ENCODE results near the gene MACIR.

Gene MACIR

DNA sequence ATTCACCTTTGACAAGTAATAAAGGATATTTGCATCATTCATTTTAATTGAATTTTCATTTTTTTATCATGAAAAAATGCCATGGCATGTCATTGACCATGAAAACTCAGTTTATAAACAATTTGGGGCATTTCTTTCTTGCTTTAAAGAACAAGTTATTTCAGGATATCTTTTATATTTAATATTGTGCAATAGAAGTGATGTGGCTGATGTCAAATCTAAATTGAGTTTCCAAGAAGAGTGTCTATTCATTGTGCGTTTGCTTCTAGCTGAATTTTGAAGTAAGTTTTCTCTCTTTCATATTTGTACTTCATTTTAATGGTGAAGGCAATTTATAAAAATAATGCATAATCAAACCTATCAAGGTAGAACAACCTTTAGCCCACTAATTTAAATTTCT, 30.5 kb downstream of the MACIR start:
- in situ Hi-C loops (cut with MboI; ENCODE audit: low sequenced_read_pairs) = no loop called here

DNA sequence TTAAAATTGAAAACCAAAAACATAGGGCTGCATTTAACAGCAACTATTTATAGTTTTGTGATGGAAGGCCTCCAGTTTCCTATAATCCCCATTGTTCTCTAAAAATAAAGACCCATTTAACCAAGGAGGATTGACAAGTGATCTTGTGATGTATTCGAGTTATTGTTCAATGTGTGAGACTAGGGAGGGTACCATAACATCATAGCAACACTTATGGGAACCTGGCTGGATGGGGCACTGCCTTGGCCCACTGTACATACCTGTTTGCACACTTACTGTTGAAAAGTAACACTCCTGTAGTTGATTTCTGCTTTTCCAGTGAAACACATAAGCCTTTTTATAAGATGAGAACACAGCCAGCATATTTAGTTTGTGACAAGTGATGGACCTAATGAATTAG, 32.3 kb downstream of the MACIR start:
- in situ Hi-C loops (cut with MboI; ENCODE audit: low sequenced_read_pairs) = no loop called here

DNA sequence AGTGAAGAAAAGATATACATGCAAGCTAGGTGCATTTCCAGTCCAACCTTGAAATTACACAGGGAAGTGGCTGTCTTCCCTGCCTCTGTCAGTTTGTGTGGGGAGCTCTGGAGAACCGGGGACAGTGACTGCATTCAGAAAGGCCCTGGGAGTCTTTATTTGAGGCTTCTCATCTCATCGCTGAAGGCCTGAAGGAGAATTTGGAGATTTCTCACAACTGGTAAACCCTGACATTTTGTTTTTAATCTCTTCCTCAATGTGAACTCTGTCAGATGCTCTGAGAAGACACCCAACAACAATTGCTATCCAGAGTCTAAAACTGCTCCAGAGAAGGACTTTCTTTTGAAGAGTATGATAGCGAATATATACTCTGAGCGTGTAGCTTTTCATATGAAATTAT, 33.0 kb downstream of the MACIR start:
- in situ Hi-C loops (cut with MboI; ENCODE audit: low sequenced_read_pairs) = no loop called here

DNA sequence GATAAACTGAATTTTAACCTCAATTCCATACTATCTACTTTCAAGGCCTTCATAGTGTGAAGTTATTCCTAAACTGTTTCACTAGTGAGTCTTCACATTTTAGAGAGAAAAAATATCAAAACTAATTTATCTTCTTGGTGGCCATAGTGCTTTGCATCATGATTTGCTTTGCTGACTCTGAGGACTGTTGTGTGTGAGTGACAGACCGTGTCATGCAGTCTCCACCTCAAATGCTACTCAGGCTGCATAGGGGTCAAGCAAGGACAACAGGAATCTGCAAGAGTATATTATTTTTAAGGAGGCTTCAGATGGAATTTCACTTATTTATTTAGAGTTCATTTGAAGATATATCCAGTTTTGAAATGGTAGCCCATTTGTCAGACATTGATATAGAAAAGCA, 34.5 kb downstream of the MACIR start:
- in situ Hi-C loops (cut with MboI; ENCODE audit: low sequenced_read_pairs) = no loop called here

DNA sequence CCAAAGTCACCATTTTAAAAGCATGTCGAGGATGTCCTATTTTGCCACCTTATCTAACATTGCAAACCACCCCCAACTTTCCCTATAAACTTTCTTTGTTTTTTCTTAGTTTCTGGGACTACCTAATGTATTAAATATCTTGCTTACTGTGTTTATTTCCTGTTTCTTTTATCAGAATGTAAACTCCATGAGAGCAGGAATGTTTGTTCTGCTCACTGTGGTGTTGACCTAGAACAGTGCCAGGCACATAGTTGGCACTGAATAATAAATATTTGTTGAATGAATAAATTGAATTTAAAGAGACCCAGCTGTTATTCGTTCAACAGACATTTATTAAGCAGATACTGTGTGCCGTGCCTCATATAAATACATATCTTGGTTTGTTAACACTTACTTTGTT, 35.2 kb downstream of the MACIR start:
- in situ Hi-C loops (cut with MboI; ENCODE audit: low sequenced_read_pairs) = no loop called here

DNA sequence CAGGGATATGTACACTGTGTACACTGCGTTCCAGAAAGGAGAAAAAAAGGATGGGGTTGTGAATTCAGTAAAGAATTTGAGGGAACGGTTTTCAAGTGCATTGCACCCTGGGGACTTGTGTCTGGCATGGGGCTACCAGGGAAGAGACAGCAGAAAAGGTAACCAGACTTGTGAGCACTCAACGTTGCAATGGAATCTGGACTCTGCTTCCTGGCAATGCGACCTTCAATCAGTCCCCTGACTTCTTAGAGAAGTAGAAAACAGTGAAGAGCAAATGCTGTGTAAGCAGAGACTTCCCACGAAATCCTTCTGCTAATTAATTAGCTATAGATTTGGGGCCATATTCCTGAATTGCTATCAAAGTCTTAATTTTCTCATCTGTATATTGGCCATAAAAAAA, 36.3 kb downstream of the MACIR start:
- in situ Hi-C loops (cut with MboI; ENCODE audit: low sequenced_read_pairs) = no loop called here

DNA sequence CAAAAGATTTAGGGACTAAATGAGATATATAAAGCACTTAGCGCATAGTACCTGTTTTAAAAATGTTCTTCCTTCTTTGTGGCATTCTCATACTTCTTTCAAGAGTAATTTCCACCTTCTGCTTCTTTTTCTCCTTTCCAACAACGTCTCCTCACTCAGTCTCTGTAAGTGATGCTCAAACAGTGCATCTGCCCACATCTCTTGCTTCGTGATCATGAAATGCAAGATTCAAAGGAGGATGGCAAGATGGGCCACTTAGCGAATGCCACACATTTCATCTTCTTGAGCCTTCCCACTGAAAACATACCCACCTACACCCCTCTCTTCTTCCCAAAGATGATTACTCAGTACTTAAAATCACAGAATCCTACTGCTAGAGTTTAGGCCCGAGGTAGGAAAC, 36.9 kb downstream of the MACIR start:
- in situ Hi-C loops (cut with MboI; ENCODE audit: low sequenced_read_pairs) = no loop called here

DNA sequence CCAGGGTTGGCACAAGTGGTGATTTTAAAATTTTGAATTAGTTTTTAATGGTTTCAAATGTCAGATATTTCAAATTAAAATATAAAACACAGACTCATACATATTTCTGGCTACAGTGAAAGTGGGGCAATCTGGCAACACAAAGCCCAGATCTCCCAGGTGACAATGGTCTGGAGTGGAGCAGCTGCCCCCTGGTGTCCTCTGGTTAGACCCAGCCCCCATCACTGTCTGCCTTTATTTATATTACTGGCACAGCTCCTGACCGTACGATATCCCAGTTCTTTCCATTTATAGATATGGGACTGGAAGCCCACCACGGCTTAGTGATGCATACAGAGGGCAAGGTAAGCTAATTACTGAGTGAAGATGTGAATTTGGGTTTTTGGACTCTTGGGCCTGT, 37.3 kb downstream of the MACIR start:
- in situ Hi-C loops (cut with MboI; ENCODE audit: low sequenced_read_pairs) = no loop called here

DNA sequence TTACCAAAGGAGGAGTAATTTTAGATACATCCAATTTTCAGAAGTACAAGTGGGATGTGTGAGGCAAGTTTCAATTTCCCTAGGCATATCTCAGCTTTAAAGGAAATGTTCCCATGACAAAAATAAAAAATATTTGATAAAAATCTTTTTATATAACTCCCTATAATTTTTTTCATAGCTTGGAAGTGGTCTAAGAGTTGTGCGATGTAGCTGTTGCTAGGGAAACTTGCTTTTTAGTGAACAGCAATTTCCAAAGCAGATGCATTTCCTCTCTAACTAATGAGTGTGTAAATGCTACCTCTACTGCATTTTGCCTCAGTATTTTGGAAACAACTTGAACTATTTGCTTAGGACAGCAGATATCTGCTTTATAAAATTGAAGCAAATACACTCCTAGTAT, 39.6 kb downstream of the MACIR start:
- in situ Hi-C loops (cut with MboI; ENCODE audit: low sequenced_read_pairs) = no loop called here

DNA sequence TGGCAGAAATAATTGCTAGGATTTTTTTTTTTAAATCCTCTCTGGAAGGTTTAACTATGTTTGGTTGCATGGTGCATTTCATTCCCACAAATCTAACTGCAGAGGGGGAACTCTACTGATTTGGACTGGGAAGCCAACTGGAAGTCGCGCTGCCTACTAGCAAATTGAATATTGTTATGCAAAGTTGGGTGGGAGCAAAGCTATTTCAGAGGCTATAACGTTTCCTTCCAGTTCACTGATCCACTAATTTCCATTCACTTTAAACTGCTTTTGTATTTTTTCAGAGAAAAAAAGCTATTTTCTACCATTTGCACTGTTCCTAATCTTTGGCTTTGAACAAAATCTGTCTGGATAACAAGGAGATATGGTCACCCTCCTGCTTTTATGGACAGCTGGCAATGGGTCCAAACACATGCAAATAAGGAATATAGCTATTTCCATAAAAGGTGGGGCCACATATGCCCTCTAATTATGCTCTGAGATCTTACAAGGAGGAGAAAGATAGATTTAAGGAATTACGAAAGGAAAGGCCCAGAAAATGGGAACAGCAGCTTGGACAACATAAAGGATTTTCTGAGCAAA, 40.1 kb downstream of the MACIR start:
- in situ Hi-C loops (cut with MboI; ENCODE audit: low sequenced_read_pairs) = no loop called here

DNA sequence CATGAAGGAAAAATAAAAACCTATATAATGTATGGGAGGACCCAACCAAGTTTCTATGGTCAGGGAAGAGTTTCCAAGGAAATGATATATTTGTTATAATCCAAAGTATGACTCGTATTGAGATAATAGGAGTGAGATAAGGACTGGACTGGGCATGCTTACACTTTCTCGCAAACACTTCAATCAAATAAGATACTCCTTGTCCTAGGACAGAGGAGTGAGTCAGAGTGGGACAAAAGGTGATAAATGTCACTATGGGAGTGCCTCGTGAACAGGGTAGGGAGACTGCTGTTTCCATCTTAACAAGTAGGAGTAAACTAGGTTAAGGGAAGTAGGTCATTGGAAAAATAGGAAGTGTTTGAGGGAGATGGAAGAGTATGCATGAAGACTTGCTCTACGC, 47.2 kb downstream of the MACIR start:
- in situ Hi-C loops (cut with MboI; ENCODE audit: low sequenced_read_pairs) = no loop called here

DNA sequence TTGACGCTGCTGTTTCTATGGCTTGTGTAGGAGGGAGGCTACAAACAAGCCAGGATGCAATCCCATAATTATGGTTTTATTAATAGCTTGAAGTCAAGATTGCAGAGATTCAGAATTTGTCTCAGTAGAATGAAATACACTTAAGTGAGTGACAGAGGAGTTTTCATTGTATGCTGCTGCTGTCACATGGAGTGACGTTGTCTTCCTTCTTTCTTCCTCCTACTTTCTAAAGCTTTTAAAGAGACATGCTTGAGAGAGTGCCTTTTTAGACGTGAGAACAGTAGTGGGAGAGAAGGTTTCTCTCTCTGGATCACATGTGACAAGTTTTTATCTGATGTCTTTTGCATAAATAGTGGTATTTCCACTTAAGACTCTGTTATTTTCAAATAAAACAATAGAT, 48.9 kb downstream of the MACIR start:
- in situ Hi-C loops (cut with MboI; ENCODE audit: low sequenced_read_pairs) = no loop called here

DNA sequence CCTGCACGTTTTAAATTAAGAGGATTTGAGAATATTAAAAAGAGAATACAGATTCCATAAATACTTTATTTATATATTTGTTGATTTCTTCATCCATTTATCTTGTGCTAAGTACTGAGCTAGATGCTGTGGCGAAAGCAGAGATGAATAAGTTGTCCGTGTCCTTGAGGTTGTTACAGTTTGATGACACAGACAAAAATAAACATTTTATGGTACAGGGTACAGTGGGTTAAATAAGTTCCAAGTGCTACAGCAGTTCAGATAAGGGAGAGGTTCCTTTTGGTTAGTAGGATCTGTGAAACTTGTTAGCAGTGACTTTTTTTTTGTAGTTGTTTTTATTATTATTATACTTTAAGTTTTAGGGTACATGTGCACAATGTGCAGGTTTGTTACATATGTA, 50.2 kb downstream of the MACIR start:
- in situ Hi-C loops (cut with MboI; ENCODE audit: low sequenced_read_pairs) = no loop called here

DNA sequence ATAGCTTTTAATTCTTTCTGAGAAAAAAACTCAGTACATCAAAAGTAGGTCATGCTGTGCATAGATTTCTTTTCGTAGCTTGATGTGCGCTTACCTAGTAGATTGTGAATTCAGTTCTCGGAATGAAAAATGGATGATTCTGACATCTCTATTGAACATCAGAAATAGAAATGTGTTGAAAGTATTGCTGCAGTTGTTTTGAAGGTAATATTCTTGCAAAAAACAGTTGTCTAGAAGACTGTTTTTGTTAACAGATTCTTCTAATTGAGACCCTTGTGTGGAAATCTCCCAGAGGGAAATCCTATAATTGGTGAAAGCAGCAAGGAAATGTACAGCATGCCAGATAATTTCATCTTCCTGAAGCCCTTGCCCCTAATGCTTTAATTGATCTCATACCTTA, 54.5 kb downstream of the MACIR start:
- in situ Hi-C loops (cut with MboI; ENCODE audit: low sequenced_read_pairs) = no loop called here

DNA sequence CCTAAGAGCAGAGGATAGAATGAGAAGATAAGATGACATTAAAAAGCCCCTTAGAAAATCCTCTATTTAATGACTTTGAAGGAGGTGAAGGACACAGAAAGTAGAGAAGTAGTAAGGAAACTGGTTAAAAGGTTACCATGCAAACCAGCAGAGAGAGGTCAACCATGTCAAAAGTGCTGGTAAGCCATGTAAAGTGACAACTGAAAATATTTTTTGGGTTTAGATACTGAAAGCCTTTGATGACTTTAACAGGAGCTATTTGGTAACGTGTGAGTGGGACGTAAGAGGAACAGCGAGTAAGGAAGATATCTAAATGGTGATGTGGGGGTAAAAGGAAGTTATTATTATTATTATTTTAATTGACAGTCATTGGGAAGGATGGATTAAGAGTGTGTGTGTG, 56.9 kb downstream of the MACIR start:
- in situ Hi-C loops (cut with MboI; ENCODE audit: low sequenced_read_pairs) = no loop called here

DNA sequence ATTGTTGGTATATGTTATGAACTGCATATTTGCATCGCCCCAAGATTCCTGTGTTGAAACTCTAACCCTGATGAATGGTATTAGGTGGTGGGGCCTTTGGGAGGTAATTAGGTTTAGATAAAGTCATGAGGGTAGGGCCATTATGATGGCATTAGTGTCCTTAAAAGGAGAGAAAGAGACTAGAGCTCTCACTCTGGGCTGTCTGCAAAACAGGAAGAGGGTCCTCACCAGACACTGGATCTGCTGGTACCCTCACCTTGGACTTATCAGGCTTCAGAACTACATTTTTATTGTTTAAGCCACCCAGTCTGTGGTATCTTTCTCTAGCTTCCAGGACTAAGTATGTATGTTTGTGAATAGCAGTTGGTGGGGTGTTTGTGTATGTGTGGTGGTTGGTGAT, 68.9 kb downstream of the MACIR start:
- in situ Hi-C loops (cut with MboI; ENCODE audit: low sequenced_read_pairs) = no loop called here

DNA sequence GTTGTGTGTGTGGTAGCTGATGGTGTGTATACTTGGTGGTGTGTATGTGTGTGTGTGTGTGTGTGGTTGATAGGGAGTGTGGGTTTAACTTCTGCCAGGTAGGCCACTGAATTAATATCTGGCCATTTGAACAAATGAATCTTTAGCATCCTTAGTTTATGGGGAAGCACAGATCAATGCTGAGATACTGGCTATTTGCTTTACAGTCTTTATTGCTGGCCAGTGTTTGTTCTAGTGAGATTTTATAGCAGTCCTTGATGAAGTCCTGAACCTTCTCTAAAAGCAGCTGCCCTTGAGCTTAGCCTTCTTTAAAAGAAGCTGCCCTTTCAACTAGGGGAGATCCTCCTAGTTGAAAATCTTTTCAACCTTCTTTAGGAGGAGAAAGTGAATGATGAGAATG, 69.3 kb downstream of the MACIR start:
- in situ Hi-C loops (cut with MboI; ENCODE audit: low sequenced_read_pairs) = no loop called here
